Subcutaneous adipose tissue (tissue), 4 donors: ENCODE measurements around the gene RABIF. TPM values are rescaled to one million over a fixed set of nuclear protein-coding genes. Genes with fewer than 3 reads are reported as not detected.

ENCODE experiments used
- CTCF ChIP-seq: fragments of 450-650 bp; IDR thresholded peaks from one replicate; pipeline ENCODE4 v1.5.1; 2016; ENCODE audit warnings: low read depth, mild to moderate bottlenecking, control low read depth, antibody characterized with exemption, moderate library complexity
- total RNA-seq, 4 donors: library from RNA; depleted of rRNA; stranded (reverse); fragments of >200 nt; gene quantifications; one replicate each; pipeline ENCODE4 v1.1.0, GENCODE V29; 2016

Gene RABIF
- total RNA-seq, 4 donors from 2014 or later, result 1.9 to 8.5 (median 4.4) TPM

GRCh38 chr1:202844259-202844658 is 44.7 kb downstream of the RABIF start:
- TF ChIP-seq CTCF, result no peak

GRCh38 chr1:202843081-202843480 is 45.9 kb downstream of the RABIF start:
- TF ChIP-seq CTCF, result no peak

- TF ChIP-seq CTCF, result no peak
These were observed 51.1 kb downstream of the RABIF start for GRCh38 chr1:202837746-202838262.

- no peak for TF ChIP-seq CTCF
These were observed 52.1 kb downstream of the RABIF start for GRCh38 chr1:202836623-202837403.

- no peak for TF ChIP-seq CTCF
These were observed 53.3 kb downstream of the RABIF start for GRCh38 chr1:202835548-202836072.

GRCh38 chr1:202834771-202835547 is 54.0 kb downstream of the RABIF start:
- no peak for TF ChIP-seq CTCF

GRCh38 chr1:202831906-202832305 is 57.0 kb downstream of the RABIF start:
- no peak for TF ChIP-seq CTCF
